SK-N-SH treated with all-trans-retinoic acid at 6 μM for 48 hours (cell line): Measurements from ENCODE around the gene ST6GALNAC3.

ENCODE experiments used
- ATAC-seq: fragments of 200-7000 bp; cut with Tn5 transposase; 3 replicates; pipeline ENCODE4 v1.9.1; 2020; ENCODE audit warnings: mild to moderate bottlenecking, moderate library complexity
- ARNTL ChIP-seq: fragments of 450-650 bp; formaldehyde crosslinking; IDR thresholded peaks from 2 replicates; pipeline ENCODE4 v1.5.0; 2020; ENCODE audit warnings: low read depth, mild to moderate bottlenecking, moderate library complexity, borderline replicate concordance
- BACH2 ChIP-seq: fragments of 250-450 bp; sonication (Bioruptor Pico); IDR thresholded peaks from 2 replicates; pipeline ENCODE4 v1.9.0; 2021; ENCODE audit warnings: mild to moderate bottlenecking, borderline replicate concordance
- CSDC2 ChIP-seq: fragments of 250-450 bp; sonication (Bioruptor Pico); IDR thresholded peaks from 2 replicates; pipeline ENCODE4 v1.5.0; 2020; ENCODE audit warnings: mild to moderate bottlenecking, moderate library complexity
- ESRRG ChIP-seq: fragments of 250-450 bp; sonication (Bioruptor Pico); IDR thresholded peaks from 2 replicates; pipeline ENCODE4 v1.6.1; 2021; ENCODE audit warnings: mild to moderate bottlenecking
- GLIS3 ChIP-seq: fragments of 250-450 bp; sonication (Bioruptor Pico); IDR thresholded peaks from 2 replicates; pipeline ENCODE4 v1.5.0; 2020; ENCODE audit warnings: mild to moderate bottlenecking, moderate library complexity
- ISL1 ChIP-seq: fragments of 250-450 bp; sonication (Bioruptor Pico); IDR thresholded peaks from 2 replicates; pipeline ENCODE4 v2.1.2; 2022; ENCODE audit warnings: mild to moderate bottlenecking, moderate library complexity
- POU6F1 ChIP-seq: fragments of 250-450 bp; sonication (Bioruptor Pico); IDR thresholded peaks from 2 replicates; pipeline ENCODE4 v1.8.0; 2021; ENCODE audit warnings: low read depth, mild to moderate bottlenecking, moderate library complexity, borderline replicate concordance
- PPARA ChIP-seq: fragments of 250-450 bp; sonication (Bioruptor Pico); IDR thresholded peaks from 2 replicates; pipeline ENCODE4 v1.5.0; 2020; ENCODE audit warnings: mild to moderate bottlenecking, borderline replicate concordance
- RARB ChIP-seq: fragments of 250-450 bp; sonication (Bioruptor Pico); IDR thresholded peaks from 2 replicates; pipeline ENCODE4 v1.8.0; 2021; ENCODE audit warnings: mild to moderate bottlenecking, moderate library complexity
- SNAI2 ChIP-seq: fragments of 250-450 bp; sonication (Bioruptor Pico); IDR thresholded peaks from 2 replicates; pipeline ENCODE4 v1.5.0; 2020; ENCODE audit warnings: mild to moderate bottlenecking, moderate library complexity
- TCF4 ChIP-seq: fragments of 250-450 bp; sonication (Bioruptor Pico); IDR thresholded peaks from 2 replicates; pipeline ENCODE4 v1.8.0; 2021; ENCODE audit warnings: mild to moderate bottlenecking, moderate library complexity, borderline replicate concordance
- TOX ChIP-seq: fragments of 250-450 bp; sonication (Bioruptor Pico); IDR thresholded peaks from 2 replicates; pipeline ENCODE4 v1.8.0; 2021; ENCODE audit warnings: mild to moderate bottlenecking, moderate library complexity, borderline replicate concordance
- ZFP30 ChIP-seq: fragments of 450-650 bp; formaldehyde crosslinking; IDR thresholded peaks from 2 replicates; pipeline ENCODE4 v1.5.0; 2022; ENCODE audit warnings: mild to moderate bottlenecking, moderate library complexity
- ZNF565 ChIP-seq: fragments of 450-650 bp; formaldehyde crosslinking; conservative IDR thresholded peaks from 2 replicates; pipeline ENCODE4 v1.5.0; 2020; ENCODE audit warnings: low read depth, mild to moderate bottlenecking, moderate library complexity
- ZNF70 ChIP-seq: fragments of 450-650 bp; formaldehyde crosslinking; IDR thresholded peaks from 2 replicates; pipeline ENCODE4 v1.5.0; 2020; ENCODE audit warnings: mild to moderate bottlenecking, moderate library complexity
- ZNF8 ChIP-seq: fragments of 450-650 bp; formaldehyde crosslinking; IDR thresholded peaks from 2 replicates; pipeline ENCODE4 v1.5.0; 2020; ENCODE audit warnings: mild to moderate bottlenecking, moderate library complexity
- TF ChIP-seq, protein P1 (sequence below): fragments of 250-450 bp; sonication (Bioruptor Pico); IDR thresholded peaks from 2 replicates; pipeline ENCODE4 v1.5.0; 2020; ENCODE audit warnings: mild to moderate bottlenecking, moderate library complexity
- TF ChIP-seq, protein P2 (sequence below): fragments of 250-450 bp; sonication (Bioruptor Pico); IDR thresholded peaks from 2 replicates; pipeline ENCODE4 v1.5.1; 2021; ENCODE audit warnings: mild to moderate bottlenecking, moderate library complexity

Gene ST6GALNAC3

GRCh38 chr1:76501136-76501535 is 426.6 kb downstream of the ST6GALNAC3 start:
- ATAC-seq = no peak
- TF ChIP-seq, protein P1, sequence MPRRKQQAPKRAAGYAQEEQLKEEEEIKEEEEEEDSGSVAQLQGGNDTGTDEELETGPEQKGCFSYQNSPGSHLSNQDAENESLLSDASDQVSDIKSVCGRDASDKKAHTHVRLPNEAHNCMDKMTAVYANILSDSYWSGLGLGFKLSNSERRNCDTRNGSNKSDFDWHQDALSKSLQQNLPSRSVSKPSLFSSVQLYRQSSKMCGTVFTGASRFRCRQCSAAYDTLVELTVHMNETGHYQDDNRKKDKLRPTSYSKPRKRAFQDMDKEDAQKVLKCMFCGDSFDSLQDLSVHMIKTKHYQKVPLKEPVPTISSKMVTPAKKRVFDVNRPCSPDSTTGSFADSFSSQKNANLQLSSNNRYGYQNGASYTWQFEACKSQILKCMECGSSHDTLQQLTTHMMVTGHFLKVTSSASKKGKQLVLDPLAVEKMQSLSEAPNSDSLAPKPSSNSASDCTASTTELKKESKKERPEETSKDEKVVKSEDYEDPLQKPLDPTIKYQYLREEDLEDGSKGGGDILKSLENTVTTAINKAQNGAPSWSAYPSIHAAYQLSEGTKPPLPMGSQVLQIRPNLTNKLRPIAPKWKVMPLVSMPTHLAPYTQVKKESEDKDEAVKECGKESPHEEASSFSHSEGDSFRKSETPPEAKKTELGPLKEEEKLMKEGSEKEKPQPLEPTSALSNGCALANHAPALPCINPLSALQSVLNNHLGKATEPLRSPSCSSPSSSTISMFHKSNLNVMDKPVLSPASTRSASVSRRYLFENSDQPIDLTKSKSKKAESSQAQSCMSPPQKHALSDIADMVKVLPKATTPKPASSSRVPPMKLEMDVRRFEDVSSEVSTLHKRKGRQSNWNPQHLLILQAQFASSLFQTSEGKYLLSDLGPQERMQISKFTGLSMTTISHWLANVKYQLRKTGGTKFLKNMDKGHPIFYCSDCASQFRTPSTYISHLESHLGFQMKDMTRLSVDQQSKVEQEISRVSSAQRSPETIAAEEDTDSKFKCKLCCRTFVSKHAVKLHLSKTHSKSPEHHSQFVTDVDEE (CRISPR knock-in tag) = no peak
- TF ChIP-seq ESRRG (CRISPR knock-in tag) (no peak), ARNTL (CRISPR knock-in tag) (no peak), CSDC2 (CRISPR knock-in tag) (no peak), PPARA (CRISPR knock-in tag) (no peak), SNAI2 (CRISPR knock-in tag) (no peak), TCF4 (no peak), BACH2 (CRISPR knock-in tag) (no peak), RARB (CRISPR knock-in tag) (no peak)
- TF ChIP-seq, protein P2, sequence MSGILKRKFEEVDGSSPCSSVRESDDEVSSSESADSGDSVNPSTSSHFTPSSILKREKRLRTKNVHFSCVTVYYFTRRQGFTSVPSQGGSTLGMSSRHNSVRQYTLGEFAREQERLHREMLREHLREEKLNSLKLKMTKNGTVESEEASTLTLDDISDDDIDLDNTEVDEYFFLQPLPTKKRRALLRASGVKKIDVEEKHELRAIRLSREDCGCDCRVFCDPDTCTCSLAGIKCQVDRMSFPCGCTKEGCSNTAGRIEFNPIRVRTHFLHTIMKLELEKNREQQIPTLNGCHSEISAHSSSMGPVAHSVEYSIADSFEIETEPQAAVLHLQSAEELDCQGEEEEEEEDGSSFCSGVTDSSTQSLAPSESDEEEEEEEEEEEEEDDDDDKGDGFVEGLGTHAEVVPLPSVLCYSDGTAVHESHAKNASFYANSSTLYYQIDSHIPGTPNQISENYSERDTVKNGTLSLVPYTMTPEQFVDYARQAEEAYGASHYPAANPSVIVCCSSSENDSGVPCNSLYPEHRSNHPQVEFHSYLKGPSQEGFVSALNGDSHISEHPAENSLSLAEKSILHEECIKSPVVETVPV (CRISPR knock-in tag) = no peak

GRCh38 chr1:76501586-76502219 is 427.2 kb downstream of the ST6GALNAC3 start:
- ATAC-seq = no peak

GRCh38 chr1:76503100-76503499 is 428.6 kb downstream of the ST6GALNAC3 start:
- ATAC-seq = no peak
- no peak for TF ChIP-seq PPARA (CRISPR knock-in tag)
- TF ChIP-seq ZNF70 (CRISPR knock-in tag) = no peak
- no peak for TF ChIP-seq ZNF8 (CRISPR knock-in tag)
- no peak for TF ChIP-seq SNAI2 (CRISPR knock-in tag)
- TF ChIP-seq ZFP30 = no peak

More at GRCh38 chr1:76501586-76502219, 427.2 kb downstream of the ST6GALNAC3 start:
- TF ChIP-seq TOX (CRISPR knock-in tag) (no peak), ZNF8 (CRISPR knock-in tag) (no peak), ZFP30 (no peak), RARB (CRISPR knock-in tag) (no peak), BACH2 (CRISPR knock-in tag) (no peak), ZNF70 (CRISPR knock-in tag) (no peak)
- TF ChIP-seq, protein P2 (CRISPR knock-in tag) = no peak
- TF ChIP-seq, protein P1 (CRISPR knock-in tag) = no peak

GRCh38 chr1:76503736-76504135 is 429.2 kb downstream of the ST6GALNAC3 start:
- no peak for ATAC-seq
- TF ChIP-seq ISL1 = no peak
- no peak for TF ChIP-seq ZNF70 (CRISPR knock-in tag)
- no peak for TF ChIP-seq TCF4
- TF ChIP-seq, protein P1 (CRISPR knock-in tag) = no peak
- no peak for TF ChIP-seq PPARA (CRISPR knock-in tag)
- TF ChIP-seq ARNTL (CRISPR knock-in tag) = no peak
- no peak for TF ChIP-seq ESRRG (CRISPR knock-in tag)
- no peak for TF ChIP-seq GLIS3 (CRISPR knock-in tag)
- no peak for TF ChIP-seq ZNF565 (CRISPR knock-in tag)
- TF ChIP-seq, protein P2 (CRISPR knock-in tag) = no peak
- TF ChIP-seq POU6F1 (CRISPR knock-in tag) = no peak
- TF ChIP-seq RARB (CRISPR knock-in tag) = no peak
- TF ChIP-seq ZNF8 (CRISPR knock-in tag) = no peak
- no peak for TF ChIP-seq ZFP30
- no peak for TF ChIP-seq SNAI2 (CRISPR knock-in tag)
